Adrenal gland (tissue), 12 donors: ENCODE measurements around the gene IFNAR1. TPM values are rescaled to one million over a fixed set of nuclear protein-coding genes. Genes with fewer than 3 reads are reported as not detected.

ENCODE experiments used
- DNase-seq, 7 donors: peaks; one replicate each; pipeline ENCODE4 v3.0.0-alpha.2; 2019 to 2020
- H3K27ac ChIP-seq, 5 donors: fragments of 200-600 bp; sonication (generic) in 4 of 5; 1 replicate in 3 of 5; 2 replicates in 2 of 5; pipeline versions ENCODE4 v1.5.1 to v1.8.0; 2016 to 2020; ENCODE audit warnings: mild to moderate bottlenecking in 1 of 5
- H3K27me3 ChIP-seq: fragments of 200-600 bp; 2 replicates; pipeline ENCODE4 v1.8.0; 2021
- H3K36me3 ChIP-seq, 2 donors: fragments of 200-600 bp; replicated peaks in 1 of 2; 1 replicate in 1 of 2; 2 replicates in 1 of 2; pipeline versions ENCODE4 v1.5.1 to v1.8.0; 2018 to 2022
- H3K4me1 ChIP-seq, 2 donors: fragments of 200-600 bp; replicated peaks in 1 of 2; 1 replicate in 1 of 2; 2 replicates in 1 of 2; pipeline versions ENCODE4 v1.5.1 to v1.8.0; 2018 to 2021
- H3K4me3 ChIP-seq, 4 donors: fragments of 200-600 bp; sonication (generic) in 3 of 4; one replicate each; pipeline ENCODE4 v1.5.1; 2016 to 2018
- H3K9me3 ChIP-seq, 3 donors: fragments of 200-600 bp; sonication (generic) in 1 of 3; replicated peaks in 1 of 3; 1 replicate in 2 of 3; 2 replicates in 1 of 3; pipeline versions ENCODE4 v1.5.1 to v1.8.0; 2016 to 2021
- POLR2A ChIP-seq, 2 donors: fragments of 450-650 bp; IDR thresholded peaks; one replicate each; pipeline ENCODE4 v1.6.1; 2017; ENCODE audit warnings: antibody characterized with exemption in 2 of 2, mild to moderate bottlenecking in 2 of 2, moderate library complexity in 1 of 2
- WGBS, 4 donors: extraction: QIAGEN DNeasy Blood & Tissue Kit in 2 of 4; methylation state at CpG; one replicate each; pipeline versions ENCODE4 v1.1.5 to v1.1.7; 2013 to 2017; 5-methylcytosine and 5-hydroxymethylcytosine counted together
- intact Hi-C, 2 donors: fragments of 100-400 bp; cut with DNase I; formaldehyde crosslinking; loops; one replicate each; pipeline versions ENCODE4 v1.14.1 to v1.15.0; 2022 to 2023
- polyA plus RNA-seq, 3 donors: library from polyadenylated mRNA; stranded (reverse); fragments of 200-250 nt in 2 of 3; fragments of 350-450 nt in 1 of 3; fragmentation: Illumina TruSeq in 1 of 3; extraction: RNeasy Lipid Tissue Mini Kit (QIAGEN cat#74804) in 1 of 3; gene quantifications; one replicate each; pipeline ENCODE4 v1.2.3, GENCODE V29; 2013 to 2014
- total RNA-seq, 9 donors: library from RNA; depleted of rRNA in 4 of 9; stranded (reverse); fragments of >200 nt in 4 of 9; fragments of 120-200 nt in 1 of 9; fragmentation: NEBNext Ultra II Directional in 1 of 9; extraction: Animal tissue kit (Norgen Biotek cat#: 25700) in 1 of 9; gene quantifications; one replicate each; pipeline versions ENCODE4 v1.1.0 to v1.2.4, GENCODE V29; 2013 to 2023
- TF ChIP-seq, protein P1 (sequence below), 6 experiments: fragments of 450-650 bp in 4 of 6; fragments of 200-600 bp in 2 of 6; sonication (generic) in 1 of 6; IDR thresholded peaks; 1 replicate in 5 of 6; 2 replicates in 1 of 6; pipeline versions ENCODE4 v1.5.1 to v1.8.0; 2016 to 2021; ENCODE audit warnings: antibody characterized with exemption in 6 of 6, mild to moderate bottlenecking in 2 of 6, moderate library complexity in 1 of 6
- donor health status: healthy with polysubstance abuse.
- donor health status: Bipolar disorder and iron deficiency.
- donor health status: DM: yes; HTN: yes; CAD: no.
- donor health status: DM: no; HTN: no; CAD: no.
- donor health status: DM: no; HTN: no; CAD: no.
- donor health status: DM: yes; HTN: yes; CAD: no.

IFNAR1 gene
- total and polyA plus RNA-seq, 12 donors: 7.3 to 71.2 (median 32.8) TPM

DNA sequence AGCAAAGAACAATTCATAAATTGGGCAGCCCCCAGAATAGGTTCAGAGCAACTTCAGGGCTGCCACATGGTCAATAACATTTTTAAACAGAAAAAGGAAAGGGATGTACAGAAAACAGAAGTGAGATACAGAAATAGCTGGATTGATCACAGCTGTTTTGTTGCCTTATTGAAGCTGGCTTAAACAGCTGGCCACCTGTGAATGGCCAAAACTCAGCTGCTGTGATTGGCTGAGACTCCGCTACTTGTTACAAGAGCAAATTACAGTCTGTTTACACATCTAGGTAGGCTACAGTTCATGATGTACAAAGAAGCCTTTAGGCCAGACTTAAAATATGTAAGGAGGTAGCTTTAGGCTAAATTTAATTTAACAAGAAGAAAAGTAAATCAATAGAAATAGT, 11.6 kb upstream of the IFNAR1 start:
- no peaks in the 10 kb centered on the region for H3K4me1 ChIP-seq
- H3K27ac ChIP-seq: no peak overlapping the region
- no peak for DNase-seq
- 92 to 100% (median 98%) methylated on average over 1 of the region's 1 CpG for WGBS, 4 donors
- no peaks in the 10 kb centered on the region for H3K9me3 ChIP-seq
- no peak overlapping the region for H3K4me3 ChIP-seq
- H3K27me3 ChIP-seq: no peaks in the 10 kb centered on the region
- no peaks in the 10 kb centered on the region for H3K36me3 ChIP-seq
- intact Hi-C loops: no loop called here
- no peak for TF ChIP-seq POLR2A (IDR thresholded peaks at IDR 0.05)
- TF ChIP-seq, protein P1, sequence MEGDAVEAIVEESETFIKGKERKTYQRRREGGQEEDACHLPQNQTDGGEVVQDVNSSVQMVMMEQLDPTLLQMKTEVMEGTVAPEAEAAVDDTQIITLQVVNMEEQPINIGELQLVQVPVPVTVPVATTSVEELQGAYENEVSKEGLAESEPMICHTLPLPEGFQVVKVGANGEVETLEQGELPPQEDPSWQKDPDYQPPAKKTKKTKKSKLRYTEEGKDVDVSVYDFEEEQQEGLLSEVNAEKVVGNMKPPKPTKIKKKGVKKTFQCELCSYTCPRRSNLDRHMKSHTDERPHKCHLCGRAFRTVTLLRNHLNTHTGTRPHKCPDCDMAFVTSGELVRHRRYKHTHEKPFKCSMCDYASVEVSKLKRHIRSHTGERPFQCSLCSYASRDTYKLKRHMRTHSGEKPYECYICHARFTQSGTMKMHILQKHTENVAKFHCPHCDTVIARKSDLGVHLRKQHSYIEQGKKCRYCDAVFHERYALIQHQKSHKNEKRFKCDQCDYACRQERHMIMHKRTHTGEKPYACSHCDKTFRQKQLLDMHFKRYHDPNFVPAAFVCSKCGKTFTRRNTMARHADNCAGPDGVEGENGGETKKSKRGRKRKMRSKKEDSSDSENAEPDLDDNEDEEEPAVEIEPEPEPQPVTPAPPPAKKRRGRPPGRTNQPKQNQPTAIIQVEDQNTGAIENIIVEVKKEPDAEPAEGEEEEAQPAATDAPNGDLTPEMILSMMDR (IDR thresholded peaks at IDR 0.05): no peak

DNA sequence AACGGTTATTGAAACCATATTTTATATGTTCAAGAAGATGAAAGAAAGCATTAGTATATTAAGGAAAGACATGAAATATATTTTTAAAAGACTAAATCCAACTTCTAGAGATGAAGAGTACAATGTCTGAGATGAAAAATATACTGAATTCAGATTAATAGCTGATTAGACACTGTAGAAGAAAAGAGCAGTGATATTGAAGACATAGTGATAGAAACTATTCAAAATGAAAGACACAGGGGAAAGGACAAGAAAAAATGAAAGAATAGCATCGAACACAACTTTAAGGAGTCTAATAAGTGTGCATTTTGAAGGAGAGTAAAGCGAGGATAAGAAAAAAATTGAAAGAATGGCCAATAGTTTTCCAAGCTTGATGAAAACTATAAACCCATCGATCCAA, 11.2 kb upstream of the IFNAR1 start:
- H3K4me3 ChIP-seq: no peak overlapping the region
- H3K27ac ChIP-seq: no peak overlapping the region
- H3K36me3 ChIP-seq: no peaks in the 10 kb centered on the region
- H3K4me1 ChIP-seq: no peaks in the 10 kb centered on the region
- no peaks in the 10 kb centered on the region for H3K9me3 ChIP-seq
- no peak for DNase-seq
- 70 to 89% (median 80%) methylated on average over 4 of the region's 4 CpGs for WGBS, 4 donors
- intact Hi-C loops: no loop called here
- TF ChIP-seq, protein P1 (IDR thresholded peaks at IDR 0.05): no peak
- H3K27me3 ChIP-seq: no peaks in the 10 kb centered on the region

DNA sequence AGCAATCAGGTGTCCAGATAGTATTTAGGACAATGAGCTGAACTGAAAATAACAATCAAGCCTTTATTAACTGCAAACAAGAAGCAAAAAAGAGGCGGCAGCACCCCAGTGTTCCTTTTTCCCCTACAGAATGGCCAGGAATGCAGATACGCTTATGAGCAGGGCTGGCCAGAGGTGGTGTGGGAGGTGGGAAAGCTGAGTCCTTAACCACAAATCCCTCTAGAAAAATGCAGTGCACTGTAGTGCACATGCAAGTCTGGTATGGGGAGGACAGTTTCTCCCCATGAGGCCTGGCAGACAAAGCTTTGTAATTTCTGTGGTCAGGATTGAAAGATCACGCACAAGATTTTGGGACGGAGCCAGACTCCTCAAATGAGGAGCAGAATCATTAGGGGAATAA, 10.7 kb upstream of the IFNAR1 start:
- intact Hi-C loops: no loop called here
- Histone ChIP-seq H3K36me3 (no peaks in the 10 kb centered on the region), H3K4me1 (no peaks in the 10 kb centered on the region), H3K27ac (no peak overlapping the region), H3K27me3 (no peaks in the 10 kb centered on the region), H3K4me3 (no peak overlapping the region), H3K9me3 (no peaks in the 10 kb centered on the region)
- no peak for DNase-seq
- TF ChIP-seq, protein P1 (IDR thresholded peaks at IDR 0.05): no peak
- TF ChIP-seq POLR2A (IDR thresholded peaks at IDR 0.05): no peak
- WGBS, 4 donors: 77 to 90% (median 77%) methylated on average over 4 of the region's 4 CpGs

DNA sequence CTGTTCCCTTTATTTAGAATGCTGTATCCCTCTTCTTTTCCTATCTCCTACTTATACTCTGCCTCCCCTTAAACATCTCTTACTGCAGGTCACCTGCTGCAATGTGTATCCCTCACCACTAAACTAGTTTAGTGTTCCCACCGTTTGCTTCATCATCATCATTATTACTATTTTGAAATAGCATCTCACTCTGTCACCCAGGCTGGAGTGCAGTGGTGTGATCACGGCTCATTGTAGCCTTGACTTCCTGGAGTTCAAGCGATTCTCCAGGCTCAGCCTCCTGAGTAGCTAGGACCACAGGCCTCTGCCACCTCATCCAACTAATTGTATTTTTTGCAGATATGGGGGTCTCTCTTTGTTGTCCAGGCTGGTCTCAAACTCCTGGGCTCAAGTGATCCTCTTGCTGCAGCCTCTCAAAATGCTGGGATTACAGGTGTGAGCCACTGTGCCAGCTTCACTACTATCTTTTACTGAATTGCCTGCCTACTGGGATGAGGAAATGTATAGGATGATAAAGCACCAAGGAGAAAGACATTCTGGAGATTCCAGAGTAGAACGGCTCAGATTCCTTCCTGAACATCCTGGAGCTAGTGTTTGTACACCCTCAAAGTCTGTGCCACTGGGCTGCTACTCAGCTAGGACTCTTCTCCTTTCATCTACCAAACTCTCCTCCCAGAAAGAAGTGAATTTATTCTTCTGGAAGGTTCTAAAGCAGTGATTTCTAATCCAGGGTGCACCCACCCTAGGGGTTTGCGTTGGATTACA, 8.6 kb upstream of the IFNAR1 start:
- WGBS, 4 donors: 67 to 75% (median 72%) methylated on average over 5 of the region's 5 CpGs

More for the DNA sequence above, 8.6 kb upstream of the IFNAR1 start:
- Histone ChIP-seq H3K36me3 (no peaks in the 10 kb centered on the region), H3K27ac (no peak overlapping the region), H3K4me1 (no peaks in the 10 kb centered on the region), H3K27me3 (no peaks in the 10 kb centered on the region), H3K9me3 (no peaks in the 10 kb centered on the region), H3K4me3 (no peak overlapping the region)
- no peak for TF ChIP-seq POLR2A (IDR thresholded peaks at IDR 0.05)
- TF ChIP-seq, protein P1 (IDR thresholded peaks at IDR 0.05): no peak
- intact Hi-C loops: no loop called here
- DNase-seq: no peak
